NCI-H748 (cell line): ENCODE results near the gene IGSF8.
A peak's percentile ranks its signal among the peaks of the same experiment; 100 is the strongest.
"Not testable (repeated sequence)": the region's sequence is repeated elsewhere in the genome, so short reads cannot be mapped to it uniquely, and the experiment has no call there.

Experiments used
- DNase-seq: peaks from one replicate; lab custom pipeline; 2025; ENCODE audit not compliant: unreplicated experiment; lab: John Stamatoyannopoulos, UW

IGSF8 gene

DNA sequence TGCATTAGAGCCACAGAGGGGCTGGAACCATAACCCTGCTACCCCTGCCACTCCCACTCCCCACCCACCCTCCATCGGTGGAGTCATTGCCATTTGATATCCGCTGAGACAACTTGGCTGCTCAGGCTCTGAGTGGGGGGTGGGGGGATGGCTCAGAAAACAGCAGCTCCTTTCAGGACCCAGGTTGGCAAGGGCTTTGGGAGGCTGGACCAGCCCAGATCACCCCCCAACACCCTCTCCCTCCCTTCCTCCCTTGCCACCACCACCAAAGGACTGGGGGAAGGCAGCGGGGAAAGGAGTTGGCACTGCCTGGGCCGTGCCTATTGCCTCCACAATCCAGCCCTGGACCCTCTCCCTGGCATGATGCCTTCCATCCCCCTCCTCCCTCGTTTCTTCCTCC lies 30.2 kb downstream of the IGSF8 start:
- DNase-seq, result no peak

- DNase-seq, result no peak
Measured at GRCh38 chr1:160066829-160067745, 31.3 kb downstream of the IGSF8 start.

GRCh38 chr1:160064746-160065145 lies 33.7 kb downstream of the IGSF8 start:
- no peak for DNase-seq

DNA sequence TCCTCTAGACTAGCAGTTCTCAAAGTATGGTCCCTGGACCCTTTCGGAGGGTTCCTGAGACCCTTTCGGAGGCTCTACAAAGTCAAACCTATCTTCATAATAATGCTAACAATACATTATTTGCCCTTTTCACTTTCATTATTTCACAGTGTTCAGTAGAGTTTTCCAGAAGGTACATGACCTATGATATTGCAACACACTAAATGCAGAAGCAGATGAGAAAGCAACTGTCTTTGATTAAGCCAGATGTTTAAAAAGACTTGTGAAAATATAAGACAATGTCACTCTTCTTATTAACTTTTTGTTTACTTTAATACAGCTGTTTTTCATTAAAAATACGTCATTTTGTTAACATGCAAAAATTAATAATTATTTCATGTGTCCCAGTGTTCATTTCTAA lies 34.3 kb downstream of the IGSF8 start:
- no peak for DNase-seq

DNA sequence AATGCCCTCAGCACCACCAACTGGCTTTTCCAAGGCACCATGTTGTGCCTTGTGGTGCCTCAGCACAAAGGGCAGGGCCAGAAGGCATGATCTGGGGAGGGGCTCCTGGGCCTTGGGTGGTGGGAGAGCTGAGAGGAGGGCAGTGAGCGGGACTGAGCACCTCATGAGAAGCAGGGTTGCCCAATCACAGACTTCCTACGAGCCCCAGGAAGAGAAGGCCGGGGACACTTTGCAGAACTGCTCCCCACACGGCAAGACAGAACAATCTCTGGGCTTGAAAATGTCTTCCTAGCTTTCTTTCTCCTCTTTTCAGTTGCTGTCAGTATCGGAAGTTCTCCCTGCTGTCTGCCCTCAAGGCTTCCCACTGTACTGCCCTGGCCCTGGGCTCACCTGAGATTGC lies 35.2 kb downstream of the IGSF8 start:
- no peak for DNase-seq

DNA sequence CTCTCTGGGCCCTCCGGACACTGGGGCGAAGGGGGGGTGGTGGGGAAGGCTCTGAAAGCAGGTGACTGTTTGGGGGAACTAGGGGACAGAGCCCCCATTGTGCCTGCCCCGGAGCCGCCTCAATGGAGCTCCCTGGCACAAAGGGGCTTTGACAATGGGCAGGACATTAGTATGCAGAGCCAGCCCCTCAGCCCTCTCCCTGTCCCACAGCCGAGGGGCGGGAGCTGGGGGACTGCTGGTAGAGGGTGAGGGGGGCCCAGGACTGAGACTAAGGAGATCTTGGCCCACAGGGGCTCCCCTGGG lies 36.2 kb downstream of the IGSF8 start:
- no peak for DNase-seq

GRCh38 chr1:160061369-160062229 lies 36.8 kb downstream of the IGSF8 start:
- no peak for DNase-seq

DNA sequence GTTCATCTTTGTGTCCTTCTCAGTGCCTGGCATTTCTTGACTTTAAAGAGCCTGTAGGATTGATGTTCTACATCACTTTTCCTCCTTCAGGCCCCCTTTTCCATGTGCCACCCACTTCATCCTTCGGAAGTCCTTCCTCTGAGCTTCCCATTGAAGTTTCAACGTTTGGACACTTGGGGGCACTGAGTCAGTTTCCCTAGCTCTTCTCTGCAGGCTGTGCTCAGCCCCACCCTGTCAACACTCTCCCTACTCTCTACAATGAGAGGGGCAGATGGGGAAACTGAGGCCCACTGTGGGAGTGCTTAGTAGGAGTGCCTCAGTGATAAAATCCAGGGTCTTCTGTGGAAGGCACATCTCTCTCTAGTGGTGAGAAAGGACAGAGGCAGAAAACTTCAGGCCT lies 40.3 kb downstream of the IGSF8 start:
- no peak for DNase-seq

DNA sequence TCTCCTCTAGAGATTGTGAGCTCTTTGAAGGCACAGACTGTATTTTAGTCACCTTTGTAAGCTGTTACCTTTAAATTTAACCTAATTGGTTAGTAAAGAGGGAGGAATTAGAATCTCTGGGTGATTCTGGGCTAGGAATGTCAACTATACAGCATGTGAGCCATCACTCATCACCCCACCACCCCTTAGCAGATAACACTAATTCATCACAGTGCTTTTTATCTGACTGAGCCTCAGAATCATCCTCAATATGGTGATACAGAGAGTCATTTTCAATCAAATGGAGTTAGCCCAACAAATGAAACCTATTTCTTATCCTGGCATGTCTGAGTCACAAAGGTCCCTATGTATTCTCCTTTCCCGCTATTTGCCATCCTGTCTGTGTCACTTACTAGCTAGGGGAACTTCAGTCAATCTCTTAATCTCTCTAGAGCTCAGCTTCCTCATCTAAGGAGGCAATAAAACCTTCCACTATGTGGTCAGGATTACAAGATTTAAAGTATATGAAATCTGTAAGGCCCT lies 41.7 kb downstream of the IGSF8 start:
- DNase-seq, result no peak

GRCh38 chr1:160053548-160054365 lies 44.7 kb downstream of the IGSF8 start:
- no peak for DNase-seq

DNA sequence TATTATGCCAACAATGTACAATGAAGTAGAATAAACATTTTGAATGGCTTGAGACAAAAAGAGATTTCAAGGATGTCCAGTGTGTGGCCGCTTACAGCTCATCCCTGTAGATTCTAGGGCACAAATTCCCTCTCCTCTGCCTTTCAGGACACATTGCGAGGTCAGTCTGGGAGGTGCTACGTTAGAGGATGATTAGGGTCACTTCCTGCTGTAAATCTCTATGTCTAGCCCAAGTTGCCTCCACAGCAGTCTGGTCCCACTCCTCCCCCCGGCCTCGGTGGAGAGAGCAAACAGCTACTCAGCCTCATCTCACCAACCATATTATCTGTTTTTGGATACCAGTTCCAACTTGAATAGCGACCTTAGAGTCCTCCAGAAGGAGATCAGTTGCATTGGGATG lies 45.5 kb downstream of the IGSF8 start:
- no peak for DNase-seq

DNA sequence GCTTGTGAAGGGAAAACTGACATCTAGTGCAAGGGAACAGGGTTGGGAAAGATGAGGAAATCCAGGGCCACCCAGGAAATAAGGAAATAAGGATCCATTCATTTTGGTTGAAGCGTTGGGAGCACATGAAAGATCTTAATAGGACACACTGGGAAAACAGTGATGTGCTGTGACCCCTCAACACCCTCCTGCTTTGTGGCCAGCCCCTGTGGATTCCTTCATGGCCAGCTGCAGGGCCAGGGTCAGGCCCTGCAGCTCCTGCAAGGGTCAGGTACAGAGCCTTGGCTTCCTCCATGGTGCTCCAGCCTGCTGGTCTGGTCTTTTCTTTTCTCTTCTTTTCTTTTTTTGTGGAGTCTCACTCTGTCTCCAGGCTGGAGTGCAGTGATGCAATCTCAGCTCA lies 47.8 kb downstream of the IGSF8 start:
- DNase-seq, result no peak

DNA sequence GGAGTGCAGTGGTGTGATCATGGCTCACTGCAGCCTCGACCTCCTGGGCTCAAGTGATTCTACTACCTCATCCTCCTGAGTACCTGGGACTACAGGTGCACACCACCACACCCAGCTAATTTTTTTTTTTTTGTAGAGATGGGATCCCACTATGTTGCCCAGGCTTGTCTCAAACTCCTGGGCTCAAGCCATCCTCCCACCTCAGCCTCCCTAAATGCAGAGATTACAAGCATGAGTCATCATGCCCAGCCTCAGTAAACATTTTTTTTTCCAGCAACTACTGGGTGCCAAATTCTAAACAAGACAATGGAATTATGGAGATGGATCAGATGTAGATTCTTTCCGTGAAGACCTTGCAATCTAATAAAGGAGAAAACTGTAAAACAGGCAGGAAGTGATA lies 48.2 kb downstream of the IGSF8 start:
- DNase-seq, result not testable (repeated sequence)

DNA sequence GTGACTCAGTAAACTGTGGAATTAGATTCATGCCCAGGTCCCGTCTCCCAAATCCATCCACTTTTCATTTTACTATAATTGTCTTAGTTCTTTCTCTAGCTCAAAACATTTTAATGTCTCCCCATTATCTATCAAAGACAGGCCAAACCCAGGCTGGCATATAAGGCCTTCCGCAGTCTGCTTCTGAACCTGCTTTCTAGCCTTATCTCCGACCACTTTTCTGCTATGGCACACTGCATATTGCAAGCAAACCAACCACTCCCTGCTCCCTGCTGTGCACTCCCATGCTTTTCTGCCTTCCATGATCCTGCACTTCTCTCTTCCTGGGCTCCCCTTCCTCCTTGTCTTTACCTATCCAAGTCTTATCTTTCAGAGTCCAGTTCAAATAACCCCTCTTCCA lies 49.3 kb downstream of the IGSF8 start:
- DNase-seq, result no peak

- no peak for DNase-seq
Measured at GRCh38 chr1:160048335-160048734, 50.1 kb downstream of the IGSF8 start.

DNA sequence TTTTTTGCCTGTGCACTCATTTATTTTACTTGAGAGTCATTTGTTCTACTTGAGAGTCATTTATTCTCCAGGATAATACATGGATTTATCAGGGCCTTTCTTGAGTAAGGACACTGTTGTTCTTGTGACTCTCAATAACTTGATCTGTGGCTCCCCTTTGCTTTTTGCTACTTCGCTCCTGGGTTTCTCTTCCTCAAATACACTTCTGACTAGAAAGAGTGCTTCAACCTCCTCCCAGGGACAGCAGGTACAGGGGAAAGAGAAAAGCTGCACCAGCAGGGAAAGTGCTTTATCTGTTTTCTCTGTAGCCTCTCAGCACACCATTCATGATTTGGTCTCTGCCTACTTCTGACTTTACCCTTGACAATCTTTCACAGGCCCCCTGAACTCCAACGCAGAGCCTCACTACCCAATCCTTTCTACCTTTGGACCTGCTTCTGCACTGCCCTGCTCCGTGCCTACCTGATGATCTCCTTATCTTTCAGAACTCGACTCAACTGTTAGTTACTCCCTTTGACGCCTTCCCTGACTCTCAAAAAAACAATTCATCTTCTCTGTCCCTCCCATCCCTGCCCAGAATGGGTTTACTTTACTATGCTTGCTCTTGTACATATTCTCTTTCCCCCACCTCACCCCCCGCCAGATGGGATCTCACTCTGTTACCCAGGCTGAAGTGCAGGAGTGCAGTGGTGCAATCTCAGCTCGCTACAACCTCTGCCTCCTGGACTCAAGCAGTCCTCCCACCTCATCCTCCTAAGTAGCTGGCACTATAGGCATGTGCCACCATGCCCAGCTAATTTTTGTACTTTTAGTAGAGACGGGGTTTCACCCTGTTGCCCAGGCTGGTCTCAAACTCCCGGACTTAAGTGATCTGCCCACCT lies 51.1 kb downstream of the IGSF8 start:
- DNase-seq, result no peak

GRCh38 chr1:160046494-160047110 lies 51.8 kb downstream of the IGSF8 start:
- peak; percentile 34 for DNase-seq

- no peak for DNase-seq
Measured at GRCh38 chr1:160045653-160046052, 52.8 kb downstream of the IGSF8 start.

GRCh38 chr1:160043543-160043942 lies 54.9 kb downstream of the IGSF8 start:
- DNase-seq, result no peak
